H9 (cell line): ENCODE measurements around the gene ATP1A4. TPM values are rescaled to one million over a fixed set of nuclear protein-coding genes. Genes with fewer than 3 reads are reported as not detected.

Experiments used
- DNase-seq: peaks from one replicate; pipeline ENCODE4 v3.0.0-alpha.2; 2017
- H2AFZ ChIP-seq: one replicate; pipeline ENCODE4 v1.6.1; 2013; ENCODE audit warnings: mild to moderate bottlenecking, low read length, control low read depth, moderate library complexity
- H2AK5ac ChIP-seq: 2 replicates; pipeline ENCODE4 v1.6.1; 2013; ENCODE audit warnings: low read length, control low read depth, mixed read lengths; ENCODE audit not compliant: insufficient read length
- H2BK120ac ChIP-seq: one replicate; pipeline ENCODE4 v1.6.1; 2013; ENCODE audit warnings: low read depth, mild to moderate bottlenecking, low read length, control low read depth, inconsistent platforms; ENCODE audit not compliant: poor library complexity, severe bottlenecking
- H2BK12ac ChIP-seq: 2 replicates; pipeline ENCODE4 v1.6.1; 2013; ENCODE audit warnings: low read length, control low read depth, mixed read lengths, low read depth; ENCODE audit not compliant: insufficient read length
- H2BK15ac ChIP-seq: 2 replicates; pipeline ENCODE4 v1.6.1; 2013; ENCODE audit warnings: low read depth, low read length, control low read depth
- H2BK20ac ChIP-seq: one replicate; pipeline ENCODE4 v1.6.1; 2013; ENCODE audit warnings: low read depth, mild to moderate bottlenecking, low read length, control low read depth, inconsistent platforms; ENCODE audit not compliant: poor library complexity, severe bottlenecking
- H2BK5ac ChIP-seq: 2 replicates; pipeline ENCODE4 v1.6.1; 2013; ENCODE audit warnings: low read length, control low read depth, mixed read lengths; ENCODE audit not compliant: insufficient read length
- H3K14ac ChIP-seq: 2 replicates; pipeline ENCODE4 v1.6.1; 2013; ENCODE audit warnings: low read length, control low read depth; ENCODE audit not compliant: insufficient read depth
- H3K18ac ChIP-seq: 2 replicates; pipeline ENCODE4 v1.6.1; 2013; ENCODE audit warnings: low read depth, mild to moderate bottlenecking, mixed read lengths, low read length, control low read depth; ENCODE audit not compliant: insufficient read length
- H3K23ac ChIP-seq: 2 replicates; pipeline ENCODE4 v1.6.1; 2013; ENCODE audit warnings: low read length, control low read depth, mixed read lengths, low read depth; ENCODE audit not compliant: insufficient read length
- H3K23me2 ChIP-seq: 2 replicates; pipeline ENCODE4 v1.6.1; 2013; ENCODE audit warnings: low read depth, mild to moderate bottlenecking, mixed read lengths, low read length, control low read depth; ENCODE audit not compliant: insufficient read length, poor library complexity, severe bottlenecking
- H3K27ac ChIP-seq: 2 replicates; pipeline ENCODE4 v1.5.1; 2013; ENCODE audit warnings: low read length, control low read depth, mixed read lengths, low read depth; ENCODE audit not compliant: insufficient read length
- H3K27me3 ChIP-seq: 2 replicates; pipeline ENCODE4 v1.6.1; 2013; ENCODE audit warnings: low read length, control low read depth, inconsistent platforms; ENCODE audit not compliant: insufficient read depth
- H3K4ac ChIP-seq: 2 replicates; pipeline ENCODE4 v1.6.1; 2013; ENCODE audit warnings: low read depth, mild to moderate bottlenecking, control low read depth, inconsistent platforms, low read length, moderate library complexity
- H3K4me1 ChIP-seq: 2 replicates; pipeline ENCODE4 v1.6.1; 2013; ENCODE audit warnings: low read length, control low read depth, inconsistent platforms; ENCODE audit not compliant: insufficient read depth
- H3K4me2 ChIP-seq: 2 replicates; pipeline ENCODE4 v1.6.1; 2013; ENCODE audit warnings: low read length, control low read depth, mixed read lengths; ENCODE audit not compliant: insufficient read length, insufficient read depth
- H3K56ac ChIP-seq: 2 replicates; pipeline ENCODE4 v1.6.1; 2013; ENCODE audit warnings: low read depth, mild to moderate bottlenecking, mixed read lengths, low read length, control low read depth; ENCODE audit not compliant: insufficient read length
- H3K79me1 ChIP-seq: 2 replicates; pipeline ENCODE4 v1.6.1; 2013; ENCODE audit warnings: low read depth, mild to moderate bottlenecking, moderate library complexity, low read length, control low read depth, inconsistent platforms; ENCODE audit not compliant: insufficient read depth, poor library complexity, severe bottlenecking
- H3K79me2 ChIP-seq: 2 replicates; pipeline ENCODE4 v1.6.1; 2013; ENCODE audit warnings: low read length, control low read depth, inconsistent platforms; ENCODE audit not compliant: insufficient read depth
- H3K9ac ChIP-seq: 2 replicates; pipeline ENCODE4 v1.6.1; 2013; ENCODE audit warnings: low read length, control low read depth, mixed read lengths; ENCODE audit not compliant: insufficient read length; ENCODE audit errors: extremely low read depth
- H3K9me3 ChIP-seq: one replicate; pipeline ENCODE4 v1.6.1; 2013; ENCODE audit warnings: low read depth, low read length, inconsistent platforms; ENCODE audit not compliant: control insufficient read depth
- H3T11ph ChIP-seq: one replicate; pipeline ENCODE4 v1.6.1; 2013; ENCODE audit warnings: mild to moderate bottlenecking, low read length, control low read depth, inconsistent platforms
- H4K20me1 ChIP-seq: one replicate; pipeline ENCODE4 v1.6.1; 2013; ENCODE audit not compliant: control insufficient read depth, insufficient read length, insufficient read depth
- H4K5ac ChIP-seq: 2 replicates; pipeline ENCODE4 v1.6.1; 2013; ENCODE audit warnings: low read depth, mild to moderate bottlenecking, mixed read lengths, low read length, control low read depth; ENCODE audit not compliant: insufficient read length
- H4K8ac ChIP-seq: replicated peaks from 2 replicates; pipeline ENCODE4 v1.6.1; 2013; ENCODE audit warnings: low read length, control low read depth, mixed read lengths, low read depth; ENCODE audit not compliant: insufficient read length
- H4K91ac ChIP-seq: 2 replicates; pipeline ENCODE4 v1.6.1; 2013; ENCODE audit warnings: low read depth, mild to moderate bottlenecking, moderate library complexity, mixed read lengths, low read length, control low read depth; ENCODE audit not compliant: insufficient read length
- H3K27ac Mint-ChIP-seq, 3 experiments: 2 replicates in 2 of 3; 3 replicates in 1 of 3; pipeline ENCODE4 v1.8.0; 2020 to 2021; ENCODE audit warnings: mixed read lengths in 3 of 3, mild to moderate bottlenecking in 1 of 3, moderate library complexity in 1 of 3
- H3K27me3 Mint-ChIP-seq: 2 replicates; pipeline ENCODE4 v1.8.0; 2021; ENCODE audit warnings: low read depth, mild to moderate bottlenecking, moderate library complexity, mixed read lengths
- H3K36me3 Mint-ChIP-seq, 3 experiments: 2 replicates in 2 of 3; 3 replicates in 1 of 3; pipeline ENCODE4 v1.8.0; 2020 to 2021; ENCODE audit warnings: low read depth in 3 of 3, mixed read lengths in 3 of 3; ENCODE audit not compliant: insufficient read depth in 1 of 3
- H3K4me1 Mint-ChIP-seq, 2 experiments: 2 replicates each; pipeline ENCODE4 v1.8.0; 2020; ENCODE audit warnings: mixed read lengths in 2 of 2
- H3K4me3 Mint-ChIP-seq, 2 experiments: 2 replicates in 1 of 2; 3 replicates in 1 of 2; pipeline ENCODE4 v1.8.0; 2020 to 2021; ENCODE audit warnings: mild to moderate bottlenecking in 2 of 2, mixed read lengths in 2 of 2, moderate library complexity in 1 of 2
- H3K9me3 Mint-ChIP-seq, 2 experiments: 2 replicates in 1 of 2; 3 replicates in 1 of 2; pipeline ENCODE4 v1.8.0; 2020; ENCODE audit warnings: mild to moderate bottlenecking in 2 of 2, mixed read lengths in 2 of 2, moderate library complexity in 1 of 2
- CTCF ChIP-seq: fragments of 200-600 bp; sonication (generic); conservative IDR thresholded peaks from 3 replicates; pipeline ENCODE4 v1.8.0; 2021; ENCODE audit warnings: antibody characterized with exemption, mild to moderate bottlenecking
- whole genome bisulfite sequencing: extraction: QIAGEN DNeasy Blood & Tissue Kit; methylation state at CpG from one replicate; pipeline ENCODE4 v1.1.7; 2013; ENCODE audit warnings: missing lambda C conversion rate, low lambda C conversion rate, mixed read lengths; ENCODE audit not compliant: insufficient read length; ENCODE audit errors: extremely low coverage; 5-methylcytosine and 5-hydroxymethylcytosine counted together
- total RNA-seq: library from RNA; stranded (reverse); gene quantifications from 2 replicates; pipeline ENCODE4 v1.2.1, GENCODE V29; 2021

The ATP1A4 gene
- total RNA-seq, 1 experiment from 2014 or later = 0.20 TPM

- H2BK5ac ChIP-seq = no peak overlapping the region
- no peak overlapping the region for H3K4ac ChIP-seq
- H3K23ac ChIP-seq = no peak overlapping the region
- H3K18ac ChIP-seq = no peak overlapping the region
- no peaks in the 10 kb centered on the region for H3K79me2 ChIP-seq
- no peaks in the 10 kb centered on the region for H4K20me1 ChIP-seq
- no peak overlapping the region; a peak in 1 of 7 replicates for H3K27ac Mint-ChIP-seq
- no peak overlapping the region for H3T11ph ChIP-seq
- peaks cover 3% of the 10 kb centered on the region; the same call in 1 of the 2 replicates for H3K4me1 ChIP-seq
- no peak overlapping the region for H2BK12ac ChIP-seq
- peaks cover 0 to 66% (median 51%) of the 10 kb centered on the region in 3 experiments; a peak in 5 of 7 replicates for H3K36me3 Mint-ChIP-seq
- no peak overlapping the region for H3K9ac ChIP-seq
- H3K4me3 Mint-ChIP-seq = no peak overlapping the region
- H4K5ac ChIP-seq = no peak overlapping the region
- no peak overlapping the region for H3K27ac ChIP-seq
- no peak for TF ChIP-seq CTCF
- H4K8ac ChIP-seq = no peak overlapping the region
- H3K9me3 Mint-ChIP-seq = no peaks in the 10 kb centered on the region
- no CpG with 5 or more reads among the region's 16 CpGs for WGBS
- H2BK15ac ChIP-seq = no peak overlapping the region
- no peaks in the 10 kb centered on the region for H3K23me2 ChIP-seq
- no peak overlapping the region for H4K91ac ChIP-seq
- no peaks in the 10 kb centered on the region; the same call in none of the 2 replicates for H3K27me3 Mint-ChIP-seq
- no peak overlapping the region for H2AFZ ChIP-seq
- H3K4me2 ChIP-seq = no peak overlapping the region
- peaks cover 13 to 25% of the 10 kb centered on the region in 2 experiments for H3K4me1 Mint-ChIP-seq
- H3K9me3 ChIP-seq = no peaks in the 10 kb centered on the region
- H3K14ac ChIP-seq = no peak overlapping the region
- H2BK120ac ChIP-seq = no peak overlapping the region
- H3K56ac ChIP-seq = no peak overlapping the region
- no peaks in the 10 kb centered on the region for H3K79me1 ChIP-seq
- H3K27me3 ChIP-seq = no peaks in the 10 kb centered on the region
- H2AK5ac ChIP-seq = no peak overlapping the region
- DNase-seq = no peak
- no peak overlapping the region for H2BK20ac ChIP-seq
Measured at GRCh38 chr1:160122978-160123495, 28.4 kb upstream of the ATP1A4 start.
